HG03460 (cell line): ENCODE data around the gene SMARCC1.

Experiments used
- ATAC-seq: cut with Tn5 transposase; IDR thresholded peaks from one replicate; pipeline ENCODE4 v1.9.1; 2021; ENCODE audit not compliant: unreplicated experiment

The SMARCC1 gene

DNA sequence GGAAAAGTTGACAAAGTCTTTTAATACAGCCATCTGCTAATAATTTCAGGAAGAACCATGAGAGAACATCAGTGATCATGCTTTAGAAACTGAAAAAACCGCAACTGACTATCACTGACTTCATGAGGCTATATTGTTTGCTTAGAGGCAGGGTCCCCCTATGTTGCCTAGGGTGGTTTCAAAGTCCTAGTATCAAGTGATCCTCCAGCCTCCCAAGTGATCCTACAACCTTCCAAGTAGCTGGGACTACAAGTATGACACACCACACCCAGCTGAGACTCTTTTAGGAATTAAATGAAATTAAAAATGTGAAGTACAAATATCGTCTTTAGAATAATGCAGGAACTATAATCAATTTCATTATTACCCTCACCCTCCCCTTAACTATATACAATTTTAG, 144.8 kb downstream of the SMARCC1 start:
- ATAC-seq = no peak

DNA sequence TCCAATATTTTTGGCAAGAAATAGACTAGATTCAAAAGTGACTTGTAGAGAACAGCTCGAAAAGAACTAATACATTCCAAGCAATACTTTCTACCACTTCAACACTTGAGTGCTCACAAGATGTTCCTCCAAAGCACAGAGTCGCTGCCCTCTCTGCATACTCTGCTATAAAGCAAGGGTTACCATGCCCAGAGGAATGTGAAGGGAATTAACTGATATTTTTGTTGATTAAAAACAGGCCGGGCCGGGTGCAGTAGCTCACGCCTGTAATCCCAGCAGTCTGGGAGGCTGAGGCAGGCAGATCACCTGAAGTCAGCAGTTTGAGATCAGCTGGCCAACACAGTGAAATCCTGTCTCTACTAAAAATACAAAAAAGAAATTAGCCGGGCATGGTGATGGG, 145.5 kb downstream of the SMARCC1 start:
- ATAC-seq = no peak

DNA sequence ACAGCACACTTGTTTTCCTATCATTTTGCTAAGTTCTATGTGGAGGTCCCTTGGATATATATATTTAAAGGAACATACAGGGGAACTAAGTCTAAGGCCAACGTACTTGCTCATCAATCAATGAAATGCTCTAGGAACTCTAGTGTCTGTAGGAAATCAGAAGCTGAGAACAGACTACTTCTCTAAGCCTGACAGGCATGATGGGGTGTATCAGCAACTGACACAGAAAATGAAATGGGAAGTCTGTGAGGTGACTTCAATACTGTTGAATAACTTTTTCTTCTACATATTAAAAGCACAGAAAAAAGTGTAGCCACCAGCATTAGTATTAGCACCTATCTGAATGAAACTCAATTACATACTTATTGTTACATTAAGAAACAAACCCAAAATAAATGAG, 146.2 kb downstream of the SMARCC1 start:
- no peak for ATAC-seq

DNA sequence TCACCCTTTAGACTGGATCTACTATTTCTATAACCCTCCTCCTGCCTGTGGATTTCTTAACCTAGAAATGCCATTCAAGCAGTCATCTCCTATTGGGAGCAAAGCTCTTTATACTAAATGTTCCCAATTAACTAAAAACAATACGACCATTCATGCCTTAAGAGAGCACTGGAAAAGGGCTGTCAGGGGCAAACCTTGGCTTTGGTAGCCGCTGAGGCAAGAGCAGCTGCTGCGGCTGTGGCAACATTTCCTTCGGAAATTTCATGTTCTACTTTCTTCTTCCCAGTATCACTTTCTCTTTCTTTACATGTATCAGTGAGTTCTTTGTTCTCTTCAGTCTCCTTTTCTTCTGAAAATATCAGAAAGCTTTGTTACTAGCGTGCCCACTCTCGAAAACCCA, 146.7 kb downstream of the SMARCC1 start:
- ATAC-seq = no peak

DNA sequence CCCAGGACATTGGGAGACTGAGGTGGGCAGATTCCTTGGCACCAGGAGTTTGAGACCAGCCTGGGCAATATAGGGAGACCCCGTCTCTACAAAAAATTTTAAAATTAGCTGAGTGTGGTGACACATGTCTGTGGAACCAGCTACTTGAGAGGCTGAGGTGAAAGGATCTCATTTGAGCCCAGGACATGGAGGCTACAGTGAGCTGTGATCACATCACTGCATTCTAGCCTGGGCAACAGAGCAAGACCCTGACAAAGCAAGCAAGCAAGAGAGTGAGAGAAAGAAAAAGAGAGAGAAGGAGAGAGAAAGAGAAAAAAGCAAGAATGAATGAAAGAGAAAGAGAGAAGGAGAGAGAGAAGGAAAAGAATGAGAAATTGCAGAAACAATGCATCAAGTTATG, 150.9 kb downstream of the SMARCC1 start:
- ATAC-seq = no peak

DNA sequence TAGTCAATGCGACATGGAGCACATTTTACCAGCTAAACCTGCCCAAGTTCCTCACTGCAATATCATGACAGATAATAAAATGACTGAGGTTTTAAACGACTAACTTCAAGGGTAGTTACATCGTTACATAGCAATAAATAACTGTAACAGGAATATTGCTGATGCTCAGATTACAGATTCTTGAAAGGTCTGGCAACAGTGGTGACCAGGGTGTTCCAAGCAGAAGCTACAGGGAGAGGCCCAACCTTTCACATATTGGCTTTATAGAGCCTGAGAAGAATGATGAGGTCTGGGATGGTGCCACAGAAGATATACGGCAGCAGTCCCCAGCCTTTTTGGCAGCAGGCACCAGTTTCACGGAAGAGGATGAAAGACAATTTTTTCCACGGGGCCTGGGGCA, 151.9 kb downstream of the SMARCC1 start:
- ATAC-seq = no peak

DNA sequence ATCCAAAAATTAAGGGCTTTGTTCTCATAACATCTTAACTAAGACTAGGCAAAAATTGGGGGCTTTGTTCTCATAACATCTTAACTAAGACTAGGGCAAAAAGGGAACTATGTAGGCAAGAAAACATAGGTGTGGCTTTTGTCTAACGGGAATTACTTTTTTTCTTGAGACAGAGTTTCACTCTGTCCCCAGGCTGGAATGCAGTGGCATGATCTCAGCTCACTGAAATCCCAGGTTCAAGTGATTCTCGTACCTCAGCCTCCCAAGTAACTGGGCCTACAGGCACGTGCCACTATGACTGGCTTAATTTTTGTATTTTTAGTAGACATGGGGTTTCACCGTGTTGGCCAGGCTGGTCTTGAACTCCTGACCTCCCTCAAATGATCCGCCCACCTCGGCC, 153.3 kb downstream of the SMARCC1 start:
- ATAC-seq = no peak

DNA sequence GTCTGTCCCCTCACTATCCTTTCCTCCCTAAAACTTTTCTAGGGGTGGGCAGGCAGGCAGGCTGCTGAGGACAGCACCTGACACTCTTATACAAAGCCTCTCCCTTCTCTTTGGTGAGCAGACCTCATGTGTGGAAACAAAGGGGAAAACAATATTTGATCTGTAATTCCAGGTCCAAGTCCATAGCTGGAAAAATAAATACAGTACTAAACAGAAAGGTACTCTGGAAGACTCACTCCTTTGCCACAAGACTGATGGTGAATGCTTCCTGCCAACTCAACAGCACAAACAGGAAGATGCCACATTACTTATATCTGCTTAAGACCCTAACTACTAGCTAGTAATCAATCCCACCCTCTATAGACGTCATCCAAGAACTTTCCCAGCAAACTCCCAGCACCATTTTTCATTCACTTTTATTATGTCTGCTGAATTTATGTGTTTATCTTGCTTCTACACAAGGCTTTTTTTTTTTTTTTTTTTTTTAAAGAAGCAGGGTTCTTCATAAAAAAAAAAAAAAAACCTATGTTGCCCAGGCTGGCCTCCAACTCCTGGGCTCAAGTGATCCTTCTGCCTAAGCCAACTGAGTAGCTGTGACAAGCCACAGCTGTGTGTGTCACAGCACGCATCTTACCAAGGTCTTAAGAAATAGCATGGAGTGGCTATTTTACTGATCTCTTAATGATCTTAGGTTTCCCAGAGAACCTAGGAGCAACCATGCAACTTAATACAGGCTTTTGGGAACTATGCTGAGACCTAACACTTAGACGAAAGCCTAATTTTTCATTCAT, 158.8 kb downstream of the SMARCC1 start:
- ATAC-seq = no peak

DNA sequence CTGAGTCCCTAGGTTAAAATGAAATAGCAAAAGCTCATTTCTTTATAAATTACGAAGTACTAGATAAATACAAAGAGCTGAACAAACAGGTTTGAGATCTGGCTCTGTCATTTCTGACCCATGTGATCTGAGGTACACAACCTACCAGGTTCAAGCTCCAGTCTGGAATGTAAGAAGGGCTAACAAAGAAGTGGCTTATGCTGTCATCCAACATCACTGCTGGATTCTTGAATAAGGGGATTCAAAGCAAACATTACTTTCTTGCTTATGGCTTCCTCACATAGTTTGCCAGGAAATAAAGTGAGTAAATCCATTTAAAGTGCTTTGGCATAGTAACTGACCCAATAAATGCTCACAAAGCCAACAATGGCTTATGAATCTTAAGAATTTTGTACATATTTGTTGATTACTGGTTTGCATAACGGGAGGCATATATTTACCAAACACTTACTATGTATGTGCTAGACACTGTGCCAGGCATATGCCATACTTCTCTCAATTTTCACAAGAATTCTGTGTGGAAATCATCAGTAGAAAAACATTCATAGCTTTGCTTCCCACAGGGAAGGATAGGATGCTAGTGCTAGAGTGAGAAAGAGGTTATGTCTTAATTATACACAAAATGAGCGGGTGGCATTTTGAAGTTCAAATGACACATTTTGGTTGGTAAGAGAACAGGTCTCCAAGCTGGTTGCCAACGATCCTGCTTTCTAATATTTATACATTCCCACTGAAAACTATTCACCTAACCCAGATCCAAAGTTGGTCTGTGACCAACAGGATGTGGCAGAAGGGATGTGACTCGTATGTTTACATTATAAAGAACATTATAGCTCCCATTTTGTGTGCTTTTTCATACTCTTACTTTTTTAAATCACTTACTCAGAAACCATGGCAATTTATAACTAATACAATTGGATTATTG, 164.3 kb downstream of the SMARCC1 start:
- ATAC-seq = no peak

DNA sequence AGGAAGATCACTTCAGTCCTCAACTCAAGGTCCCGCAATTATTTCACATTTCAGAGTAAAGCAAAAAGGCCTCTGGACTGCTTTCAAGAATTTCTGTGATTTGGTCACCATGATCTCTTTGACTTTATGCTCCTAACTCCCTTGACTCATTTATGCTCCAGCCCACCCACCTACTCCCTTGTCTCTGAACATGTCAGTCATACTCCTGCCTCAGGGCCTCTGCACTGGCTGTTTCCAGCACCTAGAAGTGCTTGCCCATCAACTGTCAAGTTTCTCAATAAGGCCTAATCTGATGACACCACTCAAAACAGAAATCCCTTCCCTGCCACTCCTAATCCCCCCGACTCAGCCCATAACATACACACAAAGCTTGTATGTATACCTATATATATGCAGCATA, 166.9 kb downstream of the SMARCC1 start:
- ATAC-seq = no peak

DNA sequence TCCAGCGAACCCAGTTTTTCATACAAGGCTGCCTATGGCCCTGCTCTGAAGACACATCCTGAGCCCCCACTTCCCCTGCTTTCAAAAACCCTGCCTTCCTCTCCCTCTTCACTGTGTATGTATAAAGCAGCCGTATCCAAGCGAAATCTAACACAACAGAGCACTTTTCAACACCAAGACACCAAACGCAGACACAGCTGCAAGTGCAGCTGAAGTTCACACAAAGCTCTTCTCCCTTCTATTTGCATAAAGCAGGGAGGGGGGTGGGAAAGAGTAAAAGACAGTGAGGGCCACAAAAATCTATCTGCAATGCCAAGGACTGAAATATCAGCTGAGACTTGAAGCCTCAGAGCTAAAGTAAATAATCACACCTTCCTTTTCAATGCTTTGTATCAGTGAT, 168.0 kb downstream of the SMARCC1 start:
- ATAC-seq = no peak

DNA sequence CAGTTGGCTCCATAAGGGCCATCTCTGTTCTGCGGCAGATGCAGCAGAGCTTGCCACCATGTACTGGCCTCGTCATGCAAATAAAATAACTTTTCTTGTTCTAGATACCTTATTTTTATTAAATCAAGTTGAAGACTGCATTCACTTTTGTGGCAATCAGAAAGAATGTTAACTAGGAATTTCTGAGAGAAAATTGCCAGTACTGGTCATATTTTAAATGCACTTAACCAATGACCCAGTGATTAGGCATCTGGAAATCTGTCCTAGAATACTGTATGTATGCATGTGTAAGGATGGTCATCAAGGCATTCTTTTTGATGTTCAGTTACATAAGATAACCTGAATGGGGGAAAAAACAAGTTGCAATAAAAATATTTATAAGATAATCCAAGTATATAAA, 168.8 kb downstream of the SMARCC1 start:
- ATAC-seq = no peak

DNA sequence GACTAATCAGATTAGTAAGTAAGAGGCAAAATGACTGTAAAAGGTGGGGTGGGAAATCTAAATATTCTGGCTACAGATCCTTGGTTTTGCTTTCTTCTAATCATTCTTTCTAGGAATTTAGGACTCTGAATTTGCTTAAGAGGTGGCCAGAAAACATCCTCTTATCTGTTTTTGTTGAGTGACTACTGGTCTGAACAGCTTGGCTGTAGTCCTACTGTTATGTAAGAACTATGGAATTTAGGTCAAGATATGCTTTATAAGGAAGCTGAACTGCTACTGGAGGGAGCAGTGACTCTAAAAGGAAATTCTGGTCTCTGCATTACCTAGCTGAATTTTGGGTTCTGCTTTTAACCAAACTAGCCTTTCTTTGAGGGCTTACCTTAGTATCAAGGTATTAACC, 169.5 kb downstream of the SMARCC1 start:
- no peak for ATAC-seq

DNA sequence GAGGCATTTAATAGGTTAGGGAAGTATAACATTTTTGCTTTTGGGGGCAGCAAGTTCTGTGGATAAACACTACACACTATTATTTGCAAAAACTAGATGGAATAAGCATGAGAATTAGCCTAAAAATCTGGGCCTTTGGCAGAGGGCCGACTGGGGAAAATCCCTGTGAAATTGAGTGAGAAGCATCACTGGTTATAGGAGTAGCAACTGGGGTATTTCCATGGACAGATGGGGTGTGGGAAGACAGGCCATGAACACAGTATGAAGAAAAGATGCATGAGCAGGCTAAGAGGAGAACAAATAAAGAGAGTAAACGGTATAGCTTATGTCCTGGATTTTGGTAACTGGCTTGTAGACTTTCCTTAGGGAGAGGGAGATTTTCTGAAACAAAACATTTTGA, 170.1 kb downstream of the SMARCC1 start:
- no peak for ATAC-seq

DNA sequence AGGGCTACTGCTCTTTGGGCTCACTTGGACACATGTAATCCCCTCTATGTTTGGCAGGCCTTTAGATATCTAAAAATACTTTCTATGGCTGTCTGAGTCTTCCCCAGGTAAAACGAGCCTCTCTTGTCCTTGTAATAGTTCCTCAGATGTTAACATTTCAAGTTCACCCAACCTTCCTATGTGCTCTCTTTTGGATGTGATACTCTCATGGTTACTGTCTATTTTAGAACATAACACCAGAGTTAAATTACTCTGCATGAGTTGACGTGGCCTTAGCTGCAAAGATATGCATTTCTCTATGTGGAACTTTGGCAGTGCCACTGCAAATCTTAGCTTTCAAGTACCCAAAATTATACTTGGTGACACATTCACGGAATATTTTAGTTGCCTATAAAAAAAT, 171.1 kb downstream of the SMARCC1 start:
- ATAC-seq = no peak

DNA sequence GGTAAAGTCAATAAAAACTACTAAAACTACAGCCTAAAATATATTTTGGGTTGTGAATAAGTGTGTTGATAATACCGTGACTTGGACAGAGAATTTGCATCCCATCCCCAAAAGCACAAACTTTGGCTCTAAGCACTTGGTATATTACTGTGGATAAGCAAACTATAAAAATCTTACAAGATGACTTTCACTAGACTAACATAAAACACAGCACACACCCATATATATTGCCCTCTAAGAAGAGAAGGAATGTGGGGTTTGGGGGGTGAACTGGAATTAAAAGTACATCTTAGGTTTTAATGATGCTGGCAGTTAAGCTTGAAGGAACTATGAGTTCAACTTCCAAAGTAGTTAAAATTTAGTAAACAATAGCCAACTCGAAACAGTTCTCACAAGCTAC, 174.4 kb downstream of the SMARCC1 start:
- ATAC-seq = no peak

DNA sequence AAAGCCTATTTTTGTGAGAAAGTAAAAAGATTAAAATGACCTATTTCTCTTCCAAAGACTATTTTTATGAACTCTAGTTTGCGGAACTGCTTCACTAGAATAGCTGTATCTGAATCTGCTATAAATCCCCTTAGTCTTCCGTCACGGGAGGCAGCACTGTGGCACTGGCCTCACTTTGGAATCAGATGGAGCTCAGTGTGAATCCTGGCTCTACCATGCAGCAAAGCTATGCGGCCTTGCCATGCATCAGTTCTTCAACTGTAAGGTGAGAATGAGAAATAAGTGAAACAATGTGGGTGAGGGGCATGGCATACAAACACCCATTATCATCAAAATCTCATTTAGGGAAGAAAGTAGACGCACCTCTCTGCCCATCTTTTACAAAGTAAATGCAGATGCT, 175.5 kb downstream of the SMARCC1 start:
- ATAC-seq = no peak

DNA sequence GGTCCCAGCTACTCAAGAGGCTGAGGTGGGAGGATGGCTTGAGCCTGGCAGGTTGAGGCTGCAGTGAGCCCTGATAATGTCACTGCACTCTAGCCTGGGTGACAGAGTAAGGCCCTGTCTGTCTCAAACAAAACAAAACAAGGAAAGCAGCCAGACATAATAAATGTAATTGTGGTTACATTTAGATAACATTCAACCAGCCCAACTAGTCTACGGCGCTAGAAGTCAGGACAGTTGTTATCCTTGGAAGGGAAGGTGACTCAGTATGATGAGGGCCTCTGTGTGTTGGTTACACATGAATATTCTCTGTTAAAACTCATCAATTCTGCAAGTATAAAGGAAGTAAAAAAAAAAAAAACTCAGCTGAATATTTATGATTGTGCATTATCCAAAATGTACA, 176.0 kb downstream of the SMARCC1 start:
- no peak for ATAC-seq

DNA sequence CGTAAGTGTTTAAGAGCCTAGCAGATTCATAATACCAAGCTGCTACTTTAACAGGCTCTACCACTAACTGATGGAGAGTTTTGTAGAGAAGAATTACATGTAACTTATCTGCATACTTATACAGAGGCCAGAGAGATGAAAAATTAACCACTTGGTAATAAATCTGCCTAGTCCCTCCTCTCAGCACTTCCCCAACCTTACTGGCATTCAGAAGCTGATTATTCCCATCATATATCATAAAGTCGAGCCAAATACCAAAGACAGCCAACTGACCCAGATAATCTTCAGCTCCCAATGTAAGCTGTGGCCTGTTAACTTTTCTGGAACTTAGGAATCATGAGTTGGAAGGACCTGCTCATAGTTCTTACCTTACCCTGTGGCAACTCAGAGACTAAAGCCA, 177.5 kb downstream of the SMARCC1 start:
- no peak for ATAC-seq

DNA sequence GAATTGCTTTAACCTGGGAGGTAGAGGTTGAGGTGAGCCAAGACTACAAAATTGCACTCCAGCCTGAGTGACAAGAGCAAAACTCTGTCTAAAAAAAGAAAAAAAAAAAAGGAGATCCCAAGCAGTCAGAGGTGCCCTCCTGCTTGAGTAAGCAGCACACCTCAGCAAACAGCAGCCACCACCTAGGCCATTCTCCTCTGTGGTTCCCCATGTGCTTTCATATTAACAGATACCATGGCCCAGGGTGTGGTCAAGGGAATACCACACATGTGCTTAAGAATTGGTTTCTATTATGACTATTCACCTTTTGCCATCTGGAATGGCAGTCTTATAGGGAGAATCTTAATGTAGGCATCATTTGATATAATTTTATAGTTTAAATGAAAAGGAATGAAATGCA, 178.4 kb downstream of the SMARCC1 start:
- ATAC-seq = no peak

DNA sequence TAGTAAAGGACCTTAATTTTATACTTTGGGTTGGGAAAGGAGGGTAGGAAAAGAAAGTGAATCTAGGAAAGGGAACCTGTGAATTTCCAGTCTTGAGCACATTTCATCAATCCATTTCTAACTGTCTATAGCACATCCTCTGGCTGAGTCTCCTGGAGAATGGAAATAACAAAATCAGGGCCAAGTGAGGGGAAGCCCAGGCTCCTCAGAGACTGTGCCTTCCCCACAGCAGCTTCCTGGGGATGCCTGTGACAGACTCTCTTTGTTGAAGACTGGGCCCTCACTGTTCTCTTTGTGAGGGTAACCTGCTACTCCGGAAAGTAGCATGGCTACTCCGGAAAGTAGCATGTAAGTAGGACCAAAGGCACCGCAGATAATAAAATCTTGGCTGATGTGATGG, 180.4 kb downstream of the SMARCC1 start:
- ATAC-seq = no peak

DNA sequence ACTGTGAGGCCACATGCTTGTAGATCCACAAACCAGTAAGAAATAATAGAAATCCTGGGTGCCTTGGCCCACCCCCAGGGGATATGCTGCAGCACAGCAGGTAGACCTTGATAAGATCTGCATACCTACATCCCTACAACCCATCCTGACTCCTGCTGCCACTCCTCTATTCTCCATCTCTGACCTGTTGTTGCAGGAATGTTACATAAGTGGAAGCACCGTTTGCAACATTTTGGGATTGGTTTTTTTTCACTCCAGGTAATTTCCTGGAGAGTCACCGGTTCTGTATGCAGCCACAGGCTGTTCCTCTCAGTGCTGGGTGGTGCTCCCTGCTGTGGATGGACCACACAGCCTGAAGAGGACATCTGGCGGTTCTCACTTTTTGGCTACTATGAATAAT, 186.9 kb downstream of the SMARCC1 start:
- no peak for ATAC-seq
